GM23338 (cell line): ENCODE data around the gene FXYD6. TPM values are rescaled to one million over a fixed set of nuclear protein-coding genes. Genes with fewer than 3 reads are reported as not detected.

Experiments
- ATAC-seq: fragments of 200-7000 bp; cut with Tn5 transposase; 3 replicates; pipeline ENCODE4 v1.9.1; 2020
- DNase-seq: peaks from one replicate; pipeline ENCODE4 v3.0.0-alpha.2; 2015; ENCODE audit warnings: low spot score
- H2AFZ ChIP-seq: fragments of 200-600 bp; sonication (generic); 2 replicates; pipeline ENCODE4 v1.8.0; 2016; ENCODE audit warnings: antibody characterized with exemption, mild to moderate bottlenecking, moderate library complexity
- H3F3A ChIP-seq: fragments of 200-600 bp; sonication (generic); replicated peaks from 2 replicates; pipeline ENCODE4 v1.8.0; 2017; ENCODE audit warnings: antibody characterized with exemption, mixed run types, low read depth
- H3K27ac ChIP-seq: fragments of 200-600 bp; sonication (generic); 2 replicates; pipeline ENCODE4 v1.6.1; 2016; ENCODE audit warnings: low read depth
- H3K27me3 ChIP-seq: fragments of 200-600 bp; sonication (generic); 2 replicates; pipeline ENCODE4 v1.8.0; 2016; ENCODE audit warnings: mild to moderate bottlenecking, mixed run types, moderate library complexity; ENCODE audit not compliant: insufficient read depth
- H3K36me3 ChIP-seq: fragments of 200-600 bp; sonication (generic); 2 replicates; pipeline ENCODE4 v1.8.0; 2016; ENCODE audit warnings: mild to moderate bottlenecking; ENCODE audit not compliant: insufficient read depth
- H3K4me1 ChIP-seq: fragments of 200-600 bp; sonication (generic); 2 replicates; pipeline ENCODE4 v1.8.0; 2016; ENCODE audit warnings: mild to moderate bottlenecking, moderate library complexity; ENCODE audit not compliant: insufficient read depth
- H3K4me2 ChIP-seq: fragments of 200-600 bp; sonication (generic); 2 replicates; pipeline ENCODE4 v1.7.1; 2017; ENCODE audit warnings: mixed run types
- H3K4me3 ChIP-seq: fragments of 200-600 bp; sonication (generic); 2 replicates; pipeline ENCODE4 v1.6.1; 2016; ENCODE audit warnings: mixed run types
- H3K79me2 ChIP-seq: fragments of 200-600 bp; sonication (generic); replicated peaks from 2 replicates; pipeline ENCODE4 v1.8.0; 2017; ENCODE audit warnings: mild to moderate bottlenecking; ENCODE audit not compliant: insufficient read depth
- H3K9me2 ChIP-seq: fragments of 200-600 bp; sonication (generic); 2 replicates; pipeline ENCODE4 v1.8.0; 2017; ENCODE audit not compliant: insufficient read depth
- H4K20me1 ChIP-seq: fragments of 200-600 bp; sonication (generic); replicated peaks from 2 replicates; pipeline ENCODE4 v1.8.0; 2017; ENCODE audit warnings: mild to moderate bottlenecking; ENCODE audit not compliant: insufficient read depth
- H3K27ac Mint-ChIP-seq: 2 replicates; pipeline ENCODE4 v1.8.0; 2020; ENCODE audit warnings: inconsistent platforms, mild to moderate bottlenecking, moderate library complexity, mixed read lengths
- H3K27me3 Mint-ChIP-seq: 3 replicates; pipeline ENCODE4 v1.8.0; 2022; ENCODE audit warnings: low read depth, mild to moderate bottlenecking, moderate library complexity, mixed read lengths, inconsistent platforms; ENCODE audit not compliant: insufficient read depth, poor library complexity
- H3K36me3 Mint-ChIP-seq: 3 replicates; pipeline ENCODE4 v1.8.0; 2021; ENCODE audit warnings: low read depth, mild to moderate bottlenecking, inconsistent platforms, moderate library complexity, mixed read lengths
- H3K4me1 Mint-ChIP-seq: 3 replicates; pipeline ENCODE4 v1.8.0; 2020; ENCODE audit warnings: mild to moderate bottlenecking, inconsistent platforms, mixed read lengths
- H3K4me3 Mint-ChIP-seq: 3 replicates; pipeline ENCODE4 v1.8.0; 2021; ENCODE audit warnings: moderate library complexity, mild to moderate bottlenecking, inconsistent platforms, mixed read lengths
- H3K9me3 Mint-ChIP-seq: 3 replicates; pipeline ENCODE4 v1.8.0; 2020; ENCODE audit warnings: moderate library complexity, mild to moderate bottlenecking, inconsistent platforms, mixed read lengths
- CREB1 ChIP-seq: fragments of 250-450 bp; sonication (Bioruptor Pico); IDR thresholded peaks from 2 replicates; pipeline ENCODE4 v1.5.0; 2020; ENCODE audit warnings: low read depth, mild to moderate bottlenecking, moderate library complexity
- CTCF ChIP-seq, 2 experiments: fragments of 200-600 bp in 1 of 2; sonication (generic) in 1 of 2; conservative IDR thresholded peaks; 2 replicates each; pipeline versions ENCODE4 v1.5.1 to v1.6.1; 2016 to 2017; ENCODE audit warnings: antibody characterized with exemption in 2 of 2, low read depth in 2 of 2, mild to moderate bottlenecking in 2 of 2, moderate library complexity in 1 of 2
- EZH2 ChIP-seq: fragments of 200-600 bp; sonication (generic); IDR thresholded peaks from one replicate; pipeline ENCODE4 v1.8.0; 2017; ENCODE audit warnings: antibody characterized with exemption, mild to moderate bottlenecking, low read depth; ENCODE audit not compliant: unreplicated experiment
- EZH2phosphoT487 ChIP-seq: fragments of 200-600 bp; sonication (generic); IDR thresholded peaks from one replicate; pipeline ENCODE4 v1.8.1; 2018; ENCODE audit warnings: antibody characterized with exemption; ENCODE audit not compliant: unreplicated experiment
- JUNB ChIP-seq: IDR thresholded peaks from one replicate; pipeline ENCODE4 v1.6.1; 2016; ENCODE audit warnings: antibody characterized with exemption; ENCODE audit not compliant: unreplicated experiment
- NANOG ChIP-seq: IDR thresholded peaks from 2 replicates; pipeline ENCODE4 v1.6.1; 2016; ENCODE audit warnings: antibody characterized with exemption, borderline replicate concordance
- STAT1 ChIP-seq: IDR thresholded peaks from one replicate; pipeline ENCODE4 v1.6.1; 2016; ENCODE audit warnings: antibody characterized with exemption; ENCODE audit not compliant: unreplicated experiment
- ZNF114 ChIP-seq: fragments of 250-450 bp; sonication (Bioruptor Pico); IDR thresholded peaks from 2 replicates; pipeline ENCODE4 v1.5.0; 2020; ENCODE audit warnings: mild to moderate bottlenecking, moderate library complexity
- ZNF331 ChIP-seq: fragments of 250-450 bp; sonication (Bioruptor Pico); IDR thresholded peaks from 2 replicates; pipeline ENCODE4 v1.5.0; 2020; ENCODE audit warnings: low read depth, mild to moderate bottlenecking, moderate library complexity
- polyA plus RNA-seq: library from polyadenylated mRNA; unstranded; fragments of >200 nt; fragmentation: Nextera tagmentation; extraction: Ambion mirVana; gene quantifications from 2 replicates; pipeline ENCODE4 v1.2.1, GENCODE V29; 2016
- total RNA-seq: library from RNA; depleted of rRNA; stranded (reverse); fragments of >200 nt; shearing (Covaris generic); gene quantifications from 2 replicates; pipeline ENCODE4 v1.2.3, GENCODE V29; 2014
- TF ChIP-seq, protein P1 (sequence below): IDR thresholded peaks from 2 replicates; pipeline ENCODE4 v1.6.1; 2016; ENCODE audit warnings: antibody characterized with exemption
- TF ChIP-seq, protein P2 (sequence below): IDR thresholded peaks from one replicate; pipeline ENCODE4 v1.6.1; 2018; ENCODE audit warnings: antibody characterized with exemption; ENCODE audit not compliant: unreplicated experiment

FXYD6 gene
- total and polyA plus RNA-seq, 2 experiments from 2014 or later, result 26.2 to 30.7 TPM

DNA sequence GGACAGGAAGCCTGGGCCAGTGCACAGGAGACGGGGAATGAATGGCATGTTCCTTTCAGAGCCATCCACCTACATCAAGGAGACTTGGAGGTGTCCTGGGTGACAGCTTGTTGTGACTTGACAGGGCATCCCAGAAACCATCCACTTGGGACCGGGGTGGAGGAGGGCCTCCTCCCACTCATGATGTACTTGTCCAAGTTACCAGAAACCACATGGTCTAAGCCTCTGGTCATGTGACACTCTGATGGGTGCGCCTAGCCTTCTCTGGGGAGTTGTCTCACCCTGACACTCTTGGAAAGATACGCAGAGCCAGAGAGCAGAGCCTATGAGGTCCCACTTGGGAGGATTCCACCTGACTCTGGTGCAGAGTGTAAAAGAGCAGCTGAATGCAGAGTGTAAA is 21.6 kb upstream of the FXYD6 start:
- H3K4me3 ChIP-seq, result no peak overlapping the region
- H3K27me3 ChIP-seq, result no peaks in the 10 kb centered on the region
- no peak overlapping the region for H3K27ac ChIP-seq
- no peak overlapping the region for H3K4me3 Mint-ChIP-seq
- no peaks in the 10 kb centered on the region for H3K9me3 Mint-ChIP-seq
- DNase-seq, result no peak
- peaks cover 5% of the 10 kb centered on the region; the same call in 1 of the 2 replicates for H3K9me2 ChIP-seq
- ATAC-seq, result no peak
- H2AFZ ChIP-seq, result no peak overlapping the region
- H3K36me3 ChIP-seq, result no peaks in the 10 kb centered on the region
- no peak overlapping the region for H3K27ac Mint-ChIP-seq
- H3K4me1 Mint-ChIP-seq, result no peaks in the 10 kb centered on the region
- no peak for TF ChIP-seq EZH2phosphoT487
- no peak for TF ChIP-seq ZNF331 (CRISPR knock-in tag)
- TF ChIP-seq, protein P1, sequence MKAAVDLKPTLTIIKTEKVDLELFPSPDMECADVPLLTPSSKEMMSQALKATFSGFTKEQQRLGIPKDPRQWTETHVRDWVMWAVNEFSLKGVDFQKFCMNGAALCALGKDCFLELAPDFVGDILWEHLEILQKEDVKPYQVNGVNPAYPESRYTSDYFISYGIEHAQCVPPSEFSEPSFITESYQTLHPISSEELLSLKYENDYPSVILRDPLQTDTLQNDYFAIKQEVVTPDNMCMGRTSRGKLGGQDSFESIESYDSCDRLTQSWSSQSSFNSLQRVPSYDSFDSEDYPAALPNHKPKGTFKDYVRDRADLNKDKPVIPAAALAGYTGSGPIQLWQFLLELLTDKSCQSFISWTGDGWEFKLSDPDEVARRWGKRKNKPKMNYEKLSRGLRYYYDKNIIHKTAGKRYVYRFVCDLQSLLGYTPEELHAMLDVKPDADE, result no peak
- no peak for TF ChIP-seq STAT1
- TF ChIP-seq EZH2, result no peak
- TF ChIP-seq, protein P2, sequence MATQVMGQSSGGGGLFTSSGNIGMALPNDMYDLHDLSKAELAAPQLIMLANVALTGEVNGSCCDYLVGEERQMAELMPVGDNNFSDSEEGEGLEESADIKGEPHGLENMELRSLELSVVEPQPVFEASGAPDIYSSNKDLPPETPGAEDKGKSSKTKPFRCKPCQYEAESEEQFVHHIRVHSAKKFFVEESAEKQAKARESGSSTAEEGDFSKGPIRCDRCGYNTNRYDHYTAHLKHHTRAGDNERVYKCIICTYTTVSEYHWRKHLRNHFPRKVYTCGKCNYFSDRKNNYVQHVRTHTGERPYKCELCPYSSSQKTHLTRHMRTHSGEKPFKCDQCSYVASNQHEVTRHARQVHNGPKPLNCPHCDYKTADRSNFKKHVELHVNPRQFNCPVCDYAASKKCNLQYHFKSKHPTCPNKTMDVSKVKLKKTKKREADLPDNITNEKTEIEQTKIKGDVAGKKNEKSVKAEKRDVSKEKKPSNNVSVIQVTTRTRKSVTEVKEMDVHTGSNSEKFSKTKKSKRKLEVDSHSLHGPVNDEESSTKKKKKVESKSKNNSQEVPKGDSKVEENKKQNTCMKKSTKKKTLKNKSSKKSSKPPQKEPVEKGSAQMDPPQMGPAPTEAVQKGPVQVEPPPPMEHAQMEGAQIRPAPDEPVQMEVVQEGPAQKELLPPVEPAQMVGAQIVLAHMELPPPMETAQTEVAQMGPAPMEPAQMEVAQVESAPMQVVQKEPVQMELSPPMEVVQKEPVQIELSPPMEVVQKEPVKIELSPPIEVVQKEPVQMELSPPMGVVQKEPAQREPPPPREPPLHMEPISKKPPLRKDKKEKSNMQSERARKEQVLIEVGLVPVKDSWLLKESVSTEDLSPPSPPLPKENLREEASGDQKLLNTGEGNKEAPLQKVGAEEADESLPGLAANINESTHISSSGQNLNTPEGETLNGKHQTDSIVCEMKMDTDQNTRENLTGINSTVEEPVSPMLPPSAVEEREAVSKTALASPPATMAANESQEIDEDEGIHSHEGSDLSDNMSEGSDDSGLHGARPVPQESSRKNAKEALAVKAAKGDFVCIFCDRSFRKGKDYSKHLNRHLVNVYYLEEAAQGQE, result no peak
- TF ChIP-seq CREB1 (CRISPR knock-in tag), result no peak
- no peak for TF ChIP-seq ZNF114 (CRISPR knock-in tag)
- no peak for TF ChIP-seq NANOG
- no peak for TF ChIP-seq JUNB
- no peak for TF ChIP-seq CTCF (conservative IDR thresholded peaks at IDR 0.05; ENCODE audit: low read depth in 2 of 2)
- no peaks in the 10 kb centered on the region for H3K36me3 Mint-ChIP-seq
- peaks cover 4% of the 10 kb centered on the region for H3K27me3 Mint-ChIP-seq
- no peaks in the 10 kb centered on the region for H3K79me2 ChIP-seq
- no peak overlapping the region for H3K4me2 ChIP-seq
- H3F3A ChIP-seq, result no peaks in the 10 kb centered on the region
- no peaks in the 10 kb centered on the region for H3K4me1 ChIP-seq
- H4K20me1 ChIP-seq, result no peaks in the 10 kb centered on the region
